GM23338 (cell line): ENCODE results near the gene DYNLT4. TPM values are rescaled to one million over a fixed set of nuclear protein-coding genes. Genes with fewer than 3 reads are reported as not detected.

ENCODE experiments used
- ATAC-seq: fragments of 200-7000 bp; cut with Tn5 transposase; 3 replicates; pipeline ENCODE4 v1.9.1; 2020
- DNase-seq: peaks from one replicate; pipeline ENCODE4 v3.0.0-alpha.2; 2015; ENCODE audit warnings: low spot score
- H2AFZ ChIP-seq: fragments of 200-600 bp; sonication (generic); 2 replicates; pipeline ENCODE4 v1.8.0; 2016; ENCODE audit warnings: antibody characterized with exemption, mild to moderate bottlenecking, moderate library complexity
- H3F3A ChIP-seq: fragments of 200-600 bp; sonication (generic); replicated peaks from 2 replicates; pipeline ENCODE4 v1.8.0; 2017; ENCODE audit warnings: antibody characterized with exemption, mixed run types, low read depth
- H3K27ac ChIP-seq: fragments of 200-600 bp; sonication (generic); 2 replicates; pipeline ENCODE4 v1.6.1; 2016; ENCODE audit warnings: low read depth
- H3K27me3 ChIP-seq: fragments of 200-600 bp; sonication (generic); 2 replicates; pipeline ENCODE4 v1.8.0; 2016; ENCODE audit warnings: mild to moderate bottlenecking, mixed run types, moderate library complexity; ENCODE audit not compliant: insufficient read depth
- H3K36me3 ChIP-seq: fragments of 200-600 bp; sonication (generic); 2 replicates; pipeline ENCODE4 v1.8.0; 2016; ENCODE audit warnings: mild to moderate bottlenecking; ENCODE audit not compliant: insufficient read depth
- H3K4me1 ChIP-seq: fragments of 200-600 bp; sonication (generic); 2 replicates; pipeline ENCODE4 v1.8.0; 2016; ENCODE audit warnings: mild to moderate bottlenecking, moderate library complexity; ENCODE audit not compliant: insufficient read depth
- H3K4me2 ChIP-seq: fragments of 200-600 bp; sonication (generic); 2 replicates; pipeline ENCODE4 v1.7.1; 2017; ENCODE audit warnings: mixed run types
- H3K4me3 ChIP-seq: fragments of 200-600 bp; sonication (generic); 2 replicates; pipeline ENCODE4 v1.6.1; 2016; ENCODE audit warnings: mixed run types
- H3K79me2 ChIP-seq: fragments of 200-600 bp; sonication (generic); replicated peaks from 2 replicates; pipeline ENCODE4 v1.8.0; 2017; ENCODE audit warnings: mild to moderate bottlenecking; ENCODE audit not compliant: insufficient read depth
- H3K9me2 ChIP-seq: fragments of 200-600 bp; sonication (generic); 2 replicates; pipeline ENCODE4 v1.8.0; 2017; ENCODE audit not compliant: insufficient read depth
- H4K20me1 ChIP-seq: fragments of 200-600 bp; sonication (generic); replicated peaks from 2 replicates; pipeline ENCODE4 v1.8.0; 2017; ENCODE audit warnings: mild to moderate bottlenecking; ENCODE audit not compliant: insufficient read depth
- H3K27ac Mint-ChIP-seq: 2 replicates; pipeline ENCODE4 v1.8.0; 2020; ENCODE audit warnings: inconsistent platforms, mild to moderate bottlenecking, moderate library complexity, mixed read lengths
- H3K27me3 Mint-ChIP-seq: 3 replicates; pipeline ENCODE4 v1.8.0; 2022; ENCODE audit warnings: low read depth, mild to moderate bottlenecking, moderate library complexity, mixed read lengths, inconsistent platforms; ENCODE audit not compliant: insufficient read depth, poor library complexity
- H3K36me3 Mint-ChIP-seq: 3 replicates; pipeline ENCODE4 v1.8.0; 2021; ENCODE audit warnings: low read depth, mild to moderate bottlenecking, inconsistent platforms, moderate library complexity, mixed read lengths
- H3K4me1 Mint-ChIP-seq: 3 replicates; pipeline ENCODE4 v1.8.0; 2020; ENCODE audit warnings: mild to moderate bottlenecking, inconsistent platforms, mixed read lengths
- H3K4me3 Mint-ChIP-seq: 3 replicates; pipeline ENCODE4 v1.8.0; 2021; ENCODE audit warnings: moderate library complexity, mild to moderate bottlenecking, inconsistent platforms, mixed read lengths
- H3K9me3 Mint-ChIP-seq: 3 replicates; pipeline ENCODE4 v1.8.0; 2020; ENCODE audit warnings: moderate library complexity, mild to moderate bottlenecking, inconsistent platforms, mixed read lengths
- CREB1 ChIP-seq: fragments of 250-450 bp; sonication (Bioruptor Pico); IDR thresholded peaks from 2 replicates; pipeline ENCODE4 v1.5.0; 2020; ENCODE audit warnings: low read depth, mild to moderate bottlenecking, moderate library complexity
- CTCF ChIP-seq, 2 experiments: fragments of 200-600 bp in 1 of 2; sonication (generic) in 1 of 2; conservative IDR thresholded peaks; 2 replicates each; pipeline versions ENCODE4 v1.5.1 to v1.6.1; 2016 to 2017; ENCODE audit warnings: antibody characterized with exemption in 2 of 2, low read depth in 2 of 2, mild to moderate bottlenecking in 2 of 2, moderate library complexity in 1 of 2
- EZH2 ChIP-seq: fragments of 200-600 bp; sonication (generic); IDR thresholded peaks from one replicate; pipeline ENCODE4 v1.8.0; 2017; ENCODE audit warnings: antibody characterized with exemption, mild to moderate bottlenecking, low read depth; ENCODE audit not compliant: unreplicated experiment
- EZH2phosphoT487 ChIP-seq: fragments of 200-600 bp; sonication (generic); IDR thresholded peaks from one replicate; pipeline ENCODE4 v1.8.1; 2018; ENCODE audit warnings: antibody characterized with exemption; ENCODE audit not compliant: unreplicated experiment
- JUNB ChIP-seq: IDR thresholded peaks from one replicate; pipeline ENCODE4 v1.6.1; 2016; ENCODE audit warnings: antibody characterized with exemption; ENCODE audit not compliant: unreplicated experiment
- NANOG ChIP-seq: IDR thresholded peaks from 2 replicates; pipeline ENCODE4 v1.6.1; 2016; ENCODE audit warnings: antibody characterized with exemption, borderline replicate concordance
- POLR2AphosphoS5 ChIP-seq: IDR thresholded peaks from 2 replicates; pipeline ENCODE4 v1.6.1; 2016; ENCODE audit warnings: antibody characterized with exemption, low read depth
- STAT1 ChIP-seq: IDR thresholded peaks from one replicate; pipeline ENCODE4 v1.6.1; 2016; ENCODE audit warnings: antibody characterized with exemption; ENCODE audit not compliant: unreplicated experiment
- ZNF114 ChIP-seq: fragments of 250-450 bp; sonication (Bioruptor Pico); IDR thresholded peaks from 2 replicates; pipeline ENCODE4 v1.5.0; 2020; ENCODE audit warnings: mild to moderate bottlenecking, moderate library complexity
- ZNF331 ChIP-seq: fragments of 250-450 bp; sonication (Bioruptor Pico); IDR thresholded peaks from 2 replicates; pipeline ENCODE4 v1.5.0; 2020; ENCODE audit warnings: low read depth, mild to moderate bottlenecking, moderate library complexity
- ZNF462 ChIP-seq: fragments of 250-450 bp; sonication (Bioruptor Pico); IDR thresholded peaks from 2 replicates; pipeline ENCODE4 v1.5.0; 2020; ENCODE audit warnings: mild to moderate bottlenecking, moderate library complexity
- polyA plus RNA-seq: library from polyadenylated mRNA; unstranded; fragments of >200 nt; fragmentation: Nextera tagmentation; extraction: Ambion mirVana; gene quantifications from 2 replicates; pipeline ENCODE4 v1.2.1, GENCODE V29; 2016
- total RNA-seq: library from RNA; depleted of rRNA; stranded (reverse); fragments of >200 nt; shearing (Covaris generic); gene quantifications from 2 replicates; pipeline ENCODE4 v1.2.3, GENCODE V29; 2014
- TF ChIP-seq, protein P1 (sequence below): IDR thresholded peaks from one replicate; pipeline ENCODE4 v1.6.1; 2018; ENCODE audit warnings: antibody characterized with exemption; ENCODE audit not compliant: unreplicated experiment
- TF ChIP-seq, protein P2 (sequence below): IDR thresholded peaks from 2 replicates; pipeline ENCODE4 v1.6.1; 2016; ENCODE audit warnings: antibody characterized with exemption

The DYNLT4 gene
- total and polyA plus RNA-seq, 2 experiments from 2014 or later: 0.73 TPM; not detected in 1

DNA sequence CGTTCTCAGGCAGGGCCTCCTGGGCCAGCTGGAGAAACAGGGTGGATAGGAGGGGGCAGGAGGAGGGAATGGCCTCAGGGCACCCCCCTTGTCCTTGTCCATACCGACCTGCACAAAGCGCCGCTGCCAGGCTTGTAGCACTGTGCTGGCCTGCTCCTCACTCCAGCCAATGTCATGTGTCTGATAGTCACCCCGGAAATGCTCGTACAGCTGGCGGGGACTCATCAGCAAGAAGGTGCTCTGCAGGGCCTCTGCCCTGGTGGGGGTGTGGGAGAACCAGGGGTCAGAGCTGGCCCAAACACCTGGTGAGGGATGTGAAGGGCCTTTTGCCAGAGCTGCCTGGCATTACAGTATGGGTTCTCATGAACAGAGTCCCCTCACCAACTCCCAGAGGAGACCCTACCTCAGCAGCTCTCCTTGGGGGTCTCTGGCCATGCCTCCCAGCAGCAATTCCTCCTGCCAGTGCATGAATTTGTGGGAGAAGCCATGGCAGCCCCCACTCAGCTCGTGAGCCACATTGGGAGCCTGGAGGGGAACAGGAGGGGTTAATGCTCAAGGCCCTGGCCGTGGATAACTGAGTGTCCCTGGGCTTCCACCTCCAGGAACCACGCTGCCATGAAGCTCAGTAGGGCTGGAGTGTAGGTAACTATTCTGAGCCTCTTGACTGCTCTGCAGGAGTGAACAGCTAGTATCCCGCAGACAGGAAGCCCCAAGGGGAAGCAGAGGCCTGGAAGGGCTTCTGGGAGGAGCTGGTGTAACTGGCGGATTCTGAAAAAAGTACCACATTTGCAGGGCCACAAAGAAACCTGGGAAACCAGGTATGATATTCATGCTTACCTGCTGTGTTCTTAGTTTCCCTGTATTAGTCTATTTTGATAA, 22.6 kb upstream of the DYNLT4 start:
- no peak overlapping the region for H2AFZ ChIP-seq
- no peak overlapping the region for H3K27ac ChIP-seq
- H3K4me3 Mint-ChIP-seq: no peak overlapping the region
- no peaks in the 10 kb centered on the region for H3K36me3 Mint-ChIP-seq
- peaks cover 19% of the 10 kb centered on the region for H3K4me1 Mint-ChIP-seq
- TF ChIP-seq POLR2AphosphoS5: no peak
- TF ChIP-seq CTCF (conservative IDR thresholded peaks at IDR 0.05; ENCODE audit: low read depth in 2 of 2): no peak
- TF ChIP-seq EZH2phosphoT487: no peak
- no peak for TF ChIP-seq ZNF114 (CRISPR knock-in tag)
- TF ChIP-seq STAT1: no peak
- TF ChIP-seq ZNF462 (CRISPR knock-in tag): no peak
- TF ChIP-seq ZNF331 (CRISPR knock-in tag): no peak
- TF ChIP-seq, protein P1, sequence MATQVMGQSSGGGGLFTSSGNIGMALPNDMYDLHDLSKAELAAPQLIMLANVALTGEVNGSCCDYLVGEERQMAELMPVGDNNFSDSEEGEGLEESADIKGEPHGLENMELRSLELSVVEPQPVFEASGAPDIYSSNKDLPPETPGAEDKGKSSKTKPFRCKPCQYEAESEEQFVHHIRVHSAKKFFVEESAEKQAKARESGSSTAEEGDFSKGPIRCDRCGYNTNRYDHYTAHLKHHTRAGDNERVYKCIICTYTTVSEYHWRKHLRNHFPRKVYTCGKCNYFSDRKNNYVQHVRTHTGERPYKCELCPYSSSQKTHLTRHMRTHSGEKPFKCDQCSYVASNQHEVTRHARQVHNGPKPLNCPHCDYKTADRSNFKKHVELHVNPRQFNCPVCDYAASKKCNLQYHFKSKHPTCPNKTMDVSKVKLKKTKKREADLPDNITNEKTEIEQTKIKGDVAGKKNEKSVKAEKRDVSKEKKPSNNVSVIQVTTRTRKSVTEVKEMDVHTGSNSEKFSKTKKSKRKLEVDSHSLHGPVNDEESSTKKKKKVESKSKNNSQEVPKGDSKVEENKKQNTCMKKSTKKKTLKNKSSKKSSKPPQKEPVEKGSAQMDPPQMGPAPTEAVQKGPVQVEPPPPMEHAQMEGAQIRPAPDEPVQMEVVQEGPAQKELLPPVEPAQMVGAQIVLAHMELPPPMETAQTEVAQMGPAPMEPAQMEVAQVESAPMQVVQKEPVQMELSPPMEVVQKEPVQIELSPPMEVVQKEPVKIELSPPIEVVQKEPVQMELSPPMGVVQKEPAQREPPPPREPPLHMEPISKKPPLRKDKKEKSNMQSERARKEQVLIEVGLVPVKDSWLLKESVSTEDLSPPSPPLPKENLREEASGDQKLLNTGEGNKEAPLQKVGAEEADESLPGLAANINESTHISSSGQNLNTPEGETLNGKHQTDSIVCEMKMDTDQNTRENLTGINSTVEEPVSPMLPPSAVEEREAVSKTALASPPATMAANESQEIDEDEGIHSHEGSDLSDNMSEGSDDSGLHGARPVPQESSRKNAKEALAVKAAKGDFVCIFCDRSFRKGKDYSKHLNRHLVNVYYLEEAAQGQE: no peak
- TF ChIP-seq, protein P2, sequence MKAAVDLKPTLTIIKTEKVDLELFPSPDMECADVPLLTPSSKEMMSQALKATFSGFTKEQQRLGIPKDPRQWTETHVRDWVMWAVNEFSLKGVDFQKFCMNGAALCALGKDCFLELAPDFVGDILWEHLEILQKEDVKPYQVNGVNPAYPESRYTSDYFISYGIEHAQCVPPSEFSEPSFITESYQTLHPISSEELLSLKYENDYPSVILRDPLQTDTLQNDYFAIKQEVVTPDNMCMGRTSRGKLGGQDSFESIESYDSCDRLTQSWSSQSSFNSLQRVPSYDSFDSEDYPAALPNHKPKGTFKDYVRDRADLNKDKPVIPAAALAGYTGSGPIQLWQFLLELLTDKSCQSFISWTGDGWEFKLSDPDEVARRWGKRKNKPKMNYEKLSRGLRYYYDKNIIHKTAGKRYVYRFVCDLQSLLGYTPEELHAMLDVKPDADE: no peak
- no peak for TF ChIP-seq CREB1 (CRISPR knock-in tag)
- TF ChIP-seq NANOG: no peak
- no peak for TF ChIP-seq EZH2
- no peak for TF ChIP-seq JUNB
- ATAC-seq: no peak
- no peak overlapping the region for H3K4me2 ChIP-seq
- no peak overlapping the region for H3K27ac Mint-ChIP-seq
- H3K27me3 ChIP-seq: no peaks in the 10 kb centered on the region
- H3F3A ChIP-seq: no peaks in the 10 kb centered on the region
- peaks cover 6% of the 10 kb centered on the region for H3K27me3 Mint-ChIP-seq
- H3K9me2 ChIP-seq: no peaks in the 10 kb centered on the region
- H3K4me3 ChIP-seq: no peak overlapping the region
- no peaks in the 10 kb centered on the region for H3K79me2 ChIP-seq
- DNase-seq: no peak
- H3K36me3 ChIP-seq: no peaks in the 10 kb centered on the region
- no peaks in the 10 kb centered on the region for H3K9me3 Mint-ChIP-seq
- H4K20me1 ChIP-seq: no peaks in the 10 kb centered on the region
- H3K4me1 ChIP-seq: no peaks in the 10 kb centered on the region
